HG03103 (cell line): ENCODE results near the gene GSTT4.
"Not testable (repeated sequence)": the region's sequence is repeated elsewhere in the genome, so short reads cannot be mapped to it uniquely, and the experiment has no call there.

Source experiments
- ATAC-seq: cut with Tn5 transposase; IDR thresholded peaks from one replicate; pipeline ENCODE4 v1.9.1; 2021; ENCODE audit warnings: low read depth; ENCODE audit not compliant: unreplicated experiment

The GSTT4 gene

GRCh38 chr22:24005201-24005600, at the start of gene GSTT4:
Gene GSTT4, minus strand, starts transcription at chr22:24005453. Its CDS starts 97 bp downstream, at chr22:24005356.
- ATAC-seq: no peak

- ATAC-seq: no peak
Measured at GRCh38 chr22:24054356-24054755, 49.1 kb upstream of the GSTT4 start.

DNA sequence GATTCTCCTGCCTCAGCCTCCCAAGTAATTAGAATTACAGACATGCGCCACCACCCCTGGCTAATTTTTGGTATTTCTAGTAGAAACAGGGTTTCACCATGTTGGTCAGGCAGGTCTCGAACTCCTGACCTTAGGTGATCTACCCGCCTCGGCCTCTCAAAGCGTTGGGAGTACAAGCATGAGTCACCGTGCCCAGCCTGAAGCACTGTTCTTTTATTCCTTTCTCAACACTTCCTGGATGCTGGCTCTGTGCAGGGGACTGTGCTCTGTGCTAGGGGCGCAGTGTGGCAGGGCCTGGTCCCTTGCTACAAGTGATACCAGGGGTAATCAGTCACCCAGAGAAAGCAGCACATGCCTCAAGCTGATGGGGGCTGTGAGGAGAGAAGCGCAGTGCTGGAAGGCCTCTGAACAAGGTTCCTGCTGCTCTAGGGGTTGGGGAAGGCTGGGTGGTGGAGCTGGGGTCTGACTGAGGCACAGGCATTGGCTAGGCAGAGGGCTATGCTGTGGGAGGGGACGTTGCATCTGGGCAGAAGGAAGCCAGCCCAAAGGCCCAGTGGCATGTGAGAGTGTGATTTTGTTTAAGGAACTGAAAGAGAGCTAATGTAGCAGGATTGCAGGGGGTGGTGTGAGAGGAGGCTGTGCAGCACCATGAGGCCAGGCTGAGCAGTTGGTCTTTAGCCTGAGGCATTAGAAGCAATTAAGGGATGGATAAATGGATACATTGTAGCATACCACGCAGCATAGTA, 48.4 kb upstream of the GSTT4 start:
- ATAC-seq: no peak

- no peak for ATAC-seq
Measured at GRCh38 chr22:24051568-24051967, 46.3 kb upstream of the GSTT4 start.

DNA sequence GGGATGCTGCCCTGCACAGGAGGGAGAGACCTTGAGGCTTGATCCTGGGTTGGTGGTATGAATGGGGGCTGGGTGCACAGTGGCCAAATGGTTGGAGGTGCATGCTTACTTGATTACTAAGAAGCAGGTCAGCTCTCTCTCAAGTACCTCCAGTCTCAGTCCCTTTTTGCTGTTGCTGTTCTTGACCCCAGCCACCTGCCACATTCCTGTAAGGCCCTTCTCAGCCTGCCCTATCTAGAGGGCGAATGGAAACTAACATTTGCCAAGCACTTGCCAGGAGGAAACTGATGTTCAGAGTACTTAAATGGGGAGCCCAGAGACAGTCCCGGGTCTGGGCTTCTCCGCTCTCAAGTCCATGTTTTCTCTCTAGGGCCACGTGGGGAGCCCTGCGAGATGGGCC, 45.8 kb upstream of the GSTT4 start:
- ATAC-seq: no peak

- no peak for ATAC-seq
Measured at GRCh38 chr22:24049978-24050377, 44.7 kb upstream of the GSTT4 start.

GRCh38 chr22:24049211-24049610, 44.0 kb upstream of the GSTT4 start:
- ATAC-seq: no peak

- ATAC-seq: no peak
Measured at GRCh38 chr22:24046024-24046423, 40.8 kb upstream of the GSTT4 start.

DNA sequence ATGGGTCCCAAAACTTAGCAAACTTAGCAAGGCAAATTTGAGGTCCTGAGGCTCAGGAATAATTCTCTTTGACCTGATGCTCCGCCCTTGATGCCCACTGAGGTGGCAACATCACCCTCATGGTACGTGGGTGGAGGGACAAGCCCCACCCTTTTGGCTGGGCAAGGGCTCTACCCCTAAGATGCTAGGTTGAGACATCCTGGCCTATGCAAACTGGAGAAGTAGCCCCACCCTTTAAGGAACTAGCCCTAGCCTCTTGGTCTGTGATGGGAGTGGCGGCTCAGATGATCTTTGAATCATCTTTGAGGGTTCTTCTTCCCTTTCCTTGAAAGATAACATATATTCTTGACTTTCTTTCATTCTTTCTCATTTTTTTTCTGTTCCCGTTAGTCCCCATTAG, 38.7 kb upstream of the GSTT4 start:
- no peak for ATAC-seq

DNA sequence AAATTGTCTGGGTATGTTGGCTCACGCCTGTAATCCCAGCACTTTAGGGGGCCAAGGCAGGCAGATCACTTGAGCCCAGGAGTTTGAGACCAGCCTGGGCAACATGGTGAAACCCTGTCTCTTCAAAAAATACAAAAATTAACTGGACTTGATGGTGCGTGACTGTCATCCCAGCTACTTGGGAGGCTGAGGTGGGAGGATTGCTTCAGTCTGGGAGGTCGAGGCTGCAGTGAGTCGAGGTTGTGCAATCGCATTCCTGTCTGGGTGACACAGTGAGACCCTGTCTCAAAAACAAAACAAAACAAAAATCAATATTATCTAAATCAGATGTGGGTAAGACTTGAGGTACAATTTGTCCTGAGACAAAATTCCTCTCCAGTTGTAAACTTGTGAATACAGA, 38.2 kb upstream of the GSTT4 start:
- ATAC-seq: not testable (repeated sequence)

DNA sequence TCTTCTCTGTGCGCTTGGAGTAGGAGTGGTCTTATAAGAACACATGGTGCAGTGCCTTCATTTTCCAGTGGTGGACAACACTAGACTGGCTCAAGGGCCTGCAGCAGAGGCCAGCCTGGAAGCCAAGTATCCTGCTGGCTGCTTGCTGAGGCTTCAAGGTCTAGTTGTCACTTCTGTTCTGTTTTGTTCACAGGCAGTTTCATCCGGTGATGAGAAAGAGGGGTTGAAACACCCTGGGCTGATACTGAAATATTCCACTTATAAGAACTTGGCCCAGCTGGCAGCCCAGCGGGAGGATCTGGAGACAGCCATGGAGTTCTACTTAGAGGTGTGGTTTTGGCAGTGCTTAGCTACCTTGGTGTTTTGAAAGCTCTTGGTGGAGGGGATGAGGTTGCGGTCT, 35.7 kb upstream of the GSTT4 start:
- ATAC-seq: no peak

DNA sequence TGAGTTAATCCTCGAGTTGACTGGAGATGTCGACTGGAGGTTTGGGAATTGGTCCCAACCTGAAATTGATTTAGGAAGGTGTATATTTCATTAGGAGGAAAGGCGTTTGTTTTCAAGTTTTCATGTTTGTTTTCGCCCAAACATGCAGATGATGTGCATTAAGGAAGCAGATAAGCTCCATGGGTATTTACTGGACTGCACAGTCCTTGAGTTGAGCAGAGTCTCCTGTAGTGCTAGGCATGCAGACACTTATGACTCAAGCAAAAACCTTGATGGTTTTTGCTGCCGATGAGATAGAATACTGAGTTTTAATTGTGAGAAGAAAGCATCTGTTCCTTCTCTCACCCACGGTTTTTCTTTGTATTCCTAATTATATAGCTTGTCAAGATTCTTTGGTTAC, 33.8 kb upstream of the GSTT4 start:
- ATAC-seq: no peak

DNA sequence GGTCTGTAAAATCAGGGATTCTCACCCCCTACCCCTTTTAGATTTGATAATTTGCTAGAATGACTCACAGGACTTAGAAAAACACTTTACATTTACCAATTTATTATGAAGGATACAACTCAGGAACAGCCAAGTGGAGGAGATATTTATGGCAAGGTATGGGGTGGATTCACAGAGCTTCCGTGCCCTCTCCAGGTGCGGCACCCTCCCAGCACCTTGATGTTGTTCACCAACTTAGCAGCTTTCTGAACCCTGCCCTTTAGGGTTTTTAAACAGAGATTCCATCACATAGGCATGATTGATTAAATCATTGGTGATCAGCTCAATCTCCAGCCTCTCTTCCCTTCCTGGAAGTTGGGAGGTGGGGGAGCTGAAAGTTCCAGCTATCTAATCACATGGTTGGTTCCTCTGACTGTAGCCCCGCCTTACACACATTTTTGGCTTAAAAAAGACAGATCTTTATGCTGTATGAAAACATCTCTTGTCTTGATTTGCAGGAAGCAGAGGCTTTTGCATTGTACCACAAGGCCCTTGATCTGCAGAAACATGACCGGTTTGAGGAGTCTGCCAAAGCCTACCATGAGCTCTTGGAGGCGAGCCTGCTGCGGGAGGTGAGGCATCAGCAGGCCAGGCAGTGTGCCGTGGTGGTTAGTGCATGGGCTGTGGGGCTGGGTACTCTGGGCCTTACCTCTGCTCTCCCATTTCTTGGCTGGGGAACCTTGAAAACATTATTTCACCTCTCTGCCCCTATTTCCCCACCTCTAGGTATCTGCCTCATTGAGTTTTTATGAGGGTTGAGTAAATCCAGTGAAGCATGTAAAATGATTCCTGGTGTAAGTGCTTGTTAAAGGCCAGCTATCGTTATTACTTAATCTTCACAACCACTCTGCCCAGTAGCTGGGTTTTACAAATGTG, 32.9 kb upstream of the GSTT4 start:
- ATAC-seq: no peak

DNA sequence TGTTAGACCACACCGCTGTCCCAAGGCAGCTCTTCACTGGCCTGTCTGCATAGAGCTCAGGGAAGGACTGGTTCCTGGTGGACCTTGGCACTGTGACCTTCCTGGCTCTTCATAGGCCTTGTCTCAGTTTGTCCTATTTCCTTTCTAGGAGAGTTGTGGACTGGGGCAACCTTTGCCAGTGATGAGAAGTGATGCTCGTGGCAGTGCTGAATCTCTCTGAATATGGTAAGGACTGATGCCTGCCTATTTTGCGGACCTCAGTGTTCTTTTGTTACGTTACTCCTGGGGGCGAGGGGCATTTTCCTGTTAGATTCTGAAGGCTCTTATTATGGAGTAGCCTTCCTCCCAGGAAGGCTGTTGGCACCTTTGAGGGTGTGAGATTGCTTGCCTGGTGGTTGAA, 30.0 kb upstream of the GSTT4 start:
- ATAC-seq: no peak

DNA sequence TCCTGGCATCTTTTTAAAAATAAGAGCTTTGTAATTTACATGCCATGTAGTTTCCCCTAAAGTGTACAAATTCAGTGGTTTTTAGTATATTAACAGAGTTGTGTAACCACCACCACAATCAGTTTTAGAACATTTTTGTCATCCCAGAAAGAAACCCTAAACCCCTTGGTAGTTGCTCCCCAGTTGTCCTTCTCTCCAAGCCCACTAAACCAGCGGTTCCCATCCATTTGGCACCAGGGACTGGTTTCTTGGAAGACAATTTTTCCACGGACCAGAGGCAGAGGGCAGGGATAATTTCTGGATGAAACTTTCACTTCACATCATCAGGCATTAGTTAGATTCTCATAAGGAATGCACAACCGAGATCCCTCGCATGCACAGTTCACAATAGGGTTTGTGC, 28.5 kb upstream of the GSTT4 start:
- no peak for ATAC-seq

GRCh38 chr22:24030186-24030702, 25.0 kb upstream of the GSTT4 start:
- ATAC-seq: no peak

GRCh38 chr22:24029304-24029703, 24.1 kb upstream of the GSTT4 start:
- no peak for ATAC-seq

GRCh38 chr22:24028533-24028932, 23.3 kb upstream of the GSTT4 start:
- ATAC-seq: no peak

- no peak for ATAC-seq
Measured at GRCh38 chr22:24027991-24028390, 22.7 kb upstream of the GSTT4 start.

DNA sequence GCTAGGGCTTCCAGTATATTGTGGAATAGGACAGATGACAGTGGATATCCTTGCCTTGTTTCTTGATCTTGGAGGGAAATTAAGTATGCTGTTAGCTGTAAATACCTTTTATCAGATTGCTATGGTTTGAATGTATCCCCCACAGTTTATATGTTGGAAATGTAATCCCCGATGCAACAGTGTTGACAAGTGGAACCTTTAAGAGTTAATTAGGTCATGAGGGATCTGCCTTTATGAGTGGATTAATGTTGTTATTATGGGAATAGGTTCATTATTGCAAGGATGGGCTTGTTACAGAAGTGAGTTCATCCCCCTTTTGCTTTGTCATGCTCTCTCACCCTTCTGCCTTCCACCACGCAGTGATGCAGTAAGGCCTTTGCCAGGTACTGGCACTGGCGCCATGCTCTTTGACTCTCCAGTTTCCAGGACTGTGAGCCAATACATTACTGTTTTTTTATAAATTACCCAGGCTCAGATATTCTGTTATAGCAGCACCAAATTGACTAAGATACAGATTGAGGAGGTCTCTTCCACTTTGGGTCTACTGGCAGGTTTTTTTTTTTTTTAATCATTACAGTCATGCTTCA, 22.2 kb upstream of the GSTT4 start:
- ATAC-seq: no peak

GRCh38 chr22:24026733-24027132, 21.5 kb upstream of the GSTT4 start:
- ATAC-seq: no peak
